Peyer's patch (tissue), 4 donors: ENCODE data around the gene PYGB.

Experiments used
- POLR2A ChIP-seq, 2 donors: fragments of 450-650 bp; IDR thresholded peaks; one replicate each; pipeline ENCODE4 v1.5.1; 2017; ENCODE audit warnings: antibody characterized with exemption in 2 of 2, mild to moderate bottlenecking in 2 of 2, moderate library complexity in 2 of 2
- TF ChIP-seq, protein P1 (sequence below), 6 experiments: fragments of 450-650 bp in 4 of 6; fragments of 200-600 bp in 2 of 6; sonication (generic) in 1 of 6; IDR thresholded peaks; one replicate each; pipeline ENCODE4 v1.5.1; 2017 to 2019; ENCODE audit warnings: antibody characterized with exemption in 6 of 6, mild to moderate bottlenecking in 3 of 6, moderate library complexity in 1 of 6

- TF ChIP-seq, protein P1, sequence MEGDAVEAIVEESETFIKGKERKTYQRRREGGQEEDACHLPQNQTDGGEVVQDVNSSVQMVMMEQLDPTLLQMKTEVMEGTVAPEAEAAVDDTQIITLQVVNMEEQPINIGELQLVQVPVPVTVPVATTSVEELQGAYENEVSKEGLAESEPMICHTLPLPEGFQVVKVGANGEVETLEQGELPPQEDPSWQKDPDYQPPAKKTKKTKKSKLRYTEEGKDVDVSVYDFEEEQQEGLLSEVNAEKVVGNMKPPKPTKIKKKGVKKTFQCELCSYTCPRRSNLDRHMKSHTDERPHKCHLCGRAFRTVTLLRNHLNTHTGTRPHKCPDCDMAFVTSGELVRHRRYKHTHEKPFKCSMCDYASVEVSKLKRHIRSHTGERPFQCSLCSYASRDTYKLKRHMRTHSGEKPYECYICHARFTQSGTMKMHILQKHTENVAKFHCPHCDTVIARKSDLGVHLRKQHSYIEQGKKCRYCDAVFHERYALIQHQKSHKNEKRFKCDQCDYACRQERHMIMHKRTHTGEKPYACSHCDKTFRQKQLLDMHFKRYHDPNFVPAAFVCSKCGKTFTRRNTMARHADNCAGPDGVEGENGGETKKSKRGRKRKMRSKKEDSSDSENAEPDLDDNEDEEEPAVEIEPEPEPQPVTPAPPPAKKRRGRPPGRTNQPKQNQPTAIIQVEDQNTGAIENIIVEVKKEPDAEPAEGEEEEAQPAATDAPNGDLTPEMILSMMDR (IDR thresholded peaks at IDR 0.05), result no peak
- TF ChIP-seq POLR2A (IDR thresholded peaks at IDR 0.05), result no peak
Observed at GRCh38 chr20:25285091-25285647, 37.3 kb downstream of the PYGB start.
